ENCODE measurements around the gene ORAI3. TPM values are rescaled to one million over a fixed set of nuclear protein-coding genes. Genes with fewer than 3 reads are reported as not detected.

The ORAI3 gene
- total and polyA plus RNA-seq, 7 experiments from 2014 or later = 6.0 to 29.8 (median 17.8) TPM

- peak; percentile 77 to 88 (median 85) for DNase-seq
- peak; percentile 18 for ATAC-seq
- intact Hi-C loops (cut with micrococcal nuclease) = loop anchor here (1.0 to 10.0 kb wide), 24 partner anchors 20 to 1115 kb away; partner anchors contain the start of genes FBRS (in 2 of the 2), INO80E (in 2 of the 2), PRR14 (in 2 of the 2) and STX4 (in 2 of the 2)
- peaks cover 0 to 10% (median 0%) of the 10 kb centered on the region in 3 experiments for H3K36me3 ChIP-seq (ENCODE audit: control insufficient read depth in 2 of 3, insufficient read depth in 3 of 3, low read length in 3 of 3)
- H3K27me3 Mint-ChIP-seq = peaks cover 0 to 3% (median 0%) of the 10 kb centered on the region in 5 donors
- H3K9me3 Mint-ChIP-seq = no peaks in the 10 kb centered on the region
- peak overlapping the region; percentile 63 for H3K27ac ChIP-seq (ENCODE audit: low read depth, low read length)
- H3K9me3 ChIP-seq (ENCODE audit: control insufficient read depth in 2 of 3, low read length in 3 of 3) = no peaks in the 10 kb centered on the region
- H3K27ac Mint-ChIP-seq = peak overlapping the region; percentile 92 to 100 (median 99)
- H3K4me1 Mint-ChIP-seq = peaks cover 0 to 28% (median 14%) of the 10 kb centered on the region in 7 donors
- peak overlapping the region; percentile 78 for H3K4me3 ChIP-seq (ENCODE audit: low read length)
- no peaks in the 10 kb centered on the region for H3K4me1 ChIP-seq (ENCODE audit: control insufficient read depth in 2 of 2, insufficient read depth in 2 of 2, low read length in 2 of 2)
- H3K36me3 Mint-ChIP-seq = no peaks in the 10 kb centered on the region
- CTCF ChIA-PET = interaction anchor here (0.7 to 4.8 kb wide), 3 partner anchors 76 to 116 kb away, joined by 3 to 44 read pairs (median 9); no protein-coding TSS in a partner anchor
- POLR2A ChIA-PET = interaction anchor here (0.6 to 2.4 kb wide), 5 partner anchors 20 to 537 kb away, joined by 3 to 11 read pairs (median 5); no protein-coding TSS in a partner anchor
- peak overlapping the region; percentile 89 to 100 (median 99) for H3K4me3 Mint-ChIP-seq
- H3K27me3 ChIP-seq (ENCODE audit: control insufficient read depth in 2 of 2, insufficient read depth in 2 of 2, low read length in 2 of 2) = no peaks in the 10 kb centered on the region
Measured at GRCh38 chr16:30921748-30922419, 27.0 kb upstream of the ORAI3 start.

GRCh38 chr16:30922420-30922959, 26.4 kb upstream of the ORAI3 start:
- Histone ChIP-seq H3K4me1 (ENCODE audit: control insufficient read depth in 2 of 2, insufficient read depth in 2 of 2, low read length in 2 of 2) (no peaks in the 10 kb centered on the region), H3K36me3 (ENCODE audit: control insufficient read depth in 2 of 3, insufficient read depth in 3 of 3, low read length in 3 of 3) (peaks cover 0 to 12% (median 0%) of the 10 kb centered on the region in 3 experiments), H3K9me3 (ENCODE audit: control insufficient read depth in 2 of 3, low read length in 3 of 3) (no peaks in the 10 kb centered on the region), H3K4me3 (ENCODE audit: low read length) (peak overlapping the region; percentile 78), H3K27me3 (ENCODE audit: control insufficient read depth in 2 of 2, insufficient read depth in 2 of 2, low read length in 2 of 2) (no peaks in the 10 kb centered on the region), H3K27ac (ENCODE audit: low read depth, low read length) (peak overlapping the region; percentile 91)
- H3K36me3 Mint-ChIP-seq = no peaks in the 10 kb centered on the region
- no peaks in the 10 kb centered on the region for H3K9me3 Mint-ChIP-seq
- ATAC-seq (peak; percentile 87), DNase-seq (peak; percentile 92 to 100 (median 100))
- CTCF ChIA-PET = interaction anchor here (0.7 to 1.0 kb wide), 2 partner anchors 78 to 117 kb away, joined by 3 to 9 read pairs; no protein-coding TSS in a partner anchor
- H3K27ac Mint-ChIP-seq = peak overlapping the region; percentile 92 to 100 (median 99)
- H3K4me1 Mint-ChIP-seq = peaks cover 0 to 29% (median 15%) of the 10 kb centered on the region in 7 donors
- intact Hi-C loops (cut with micrococcal nuclease) = loop anchor here (1.0 to 10.0 kb wide), 21 partner anchors 25 to 1115 kb away; partner anchors contain the start of genes FBRS (in 2 of the 2), INO80E (in 2 of the 2), STX4 (in 2 of the 2) and ALDOA (in 1 of the 2)
- H3K4me3 Mint-ChIP-seq = peak overlapping the region; percentile 89 to 100 (median 99)
- POLR2A ChIA-PET = interaction anchor here (0.6 to 1.0 kb wide), 4 partner anchors 21 to 536 kb away, joined by 3 to 6 read pairs (median 4); no protein-coding TSS in a partner anchor
- peaks cover 0 to 3% (median 0%) of the 10 kb centered on the region in 5 donors for H3K27me3 Mint-ChIP-seq

- DNase-seq (peak; percentile 74 to 97 (median 95)), ATAC-seq (peak; percentile 79)
- Histone ChIP-seq H3K36me3 (ENCODE audit: control insufficient read depth in 2 of 3, insufficient read depth in 3 of 3, low read length in 3 of 3) (peaks cover 0 to 13% (median 0%) of the 10 kb centered on the region in 3 experiments), H3K4me3 (ENCODE audit: low read length) (peak overlapping the region; percentile 72), H3K9me3 (ENCODE audit: control insufficient read depth in 2 of 3, low read length in 3 of 3) (no peaks in the 10 kb centered on the region), H3K4me1 (ENCODE audit: control insufficient read depth in 2 of 2, insufficient read depth in 2 of 2, low read length in 2 of 2) (no peaks in the 10 kb centered on the region), H3K27ac (ENCODE audit: low read depth, low read length) (peak overlapping the region; percentile 91), H3K27me3 (ENCODE audit: control insufficient read depth in 2 of 2, insufficient read depth in 2 of 2, low read length in 2 of 2) (no peaks in the 10 kb centered on the region)
- CTCF ChIA-PET = no interaction called here
- intact Hi-C loops (cut with micrococcal nuclease) = loop anchor here (1.0 to 10.0 kb wide), 25 partner anchors 19 to 1116 kb away; partner anchors contain the start of genes CFAP119 (in 2 of the 2), FBRS (in 2 of the 2), INO80E (in 2 of the 2) and KAT8 (in 2 of the 2)
- H3K36me3 Mint-ChIP-seq = no peaks in the 10 kb centered on the region
- peak overlapping the region; percentile 92 to 100 (median 99) for H3K27ac Mint-ChIP-seq
- no peaks in the 10 kb centered on the region for H3K9me3 Mint-ChIP-seq
- H3K27me3 Mint-ChIP-seq = peaks cover 0 to 3% (median 0%) of the 10 kb centered on the region in 5 donors
- POLR2A ChIA-PET = interaction anchor here (0.5 kb wide), 1 partner anchor 258 kb away, joined by 3 read pairs; no protein-coding TSS in a partner anchor
- H3K4me1 Mint-ChIP-seq = peaks cover 0 to 32% (median 15%) of the 10 kb centered on the region in 7 donors
- H3K4me3 Mint-ChIP-seq = peak overlapping the region; percentile 89 to 100 (median 99)
Measured at GRCh38 chr16:30922960-30923535, 25.8 kb upstream of the ORAI3 start.

GRCh38 chr16:30923554-30924075, 25.3 kb upstream of the ORAI3 start, which contains the start of gene FBXL19:
FBXL19 (plus strand) TSS chr16:30923572; CDS start chr16:30925755, 2,183 bp downstream.
- POLR2A ChIA-PET = interaction anchor here (0.5 to 0.7 kb wide), 3 partner anchors 150 to 257 kb away, joined by 3 read pairs; partner anchors contain the start of gene FUS
- intact Hi-C loops (cut with micrococcal nuclease) = loop anchor here (1.0 to 10.0 kb wide), 18 partner anchors 19 to 1116 kb away; partner anchors contain the start of genes INO80E (in 2 of the 2), SETD1A (in 2 of the 2), ALDOA (in 1 of the 2) and CFAP119 (in 1 of the 2)
- H3K9me3 Mint-ChIP-seq = no peaks in the 10 kb centered on the region
- Histone ChIP-seq H3K4me3 (ENCODE audit: low read length) (peak within 1 kb of the TSS; percentile 78), H3K36me3 (ENCODE audit: control insufficient read depth in 2 of 3, insufficient read depth in 3 of 3, low read length in 3 of 3) (peaks cover 0 to 15% (median 0%) of the 10 kb centered on the region in 3 experiments), H3K27ac (ENCODE audit: low read depth, low read length) (peak within 1 kb of the TSS; percentile 91), H3K4me1 (ENCODE audit: control insufficient read depth in 2 of 2, insufficient read depth in 2 of 2, low read length in 2 of 2) (no peaks in the 10 kb centered on the region), H3K9me3 (ENCODE audit: control insufficient read depth in 2 of 3, low read length in 3 of 3) (no peaks in the 10 kb centered on the region), H3K27me3 (ENCODE audit: control insufficient read depth in 2 of 2, insufficient read depth in 2 of 2, low read length in 2 of 2) (no peaks in the 10 kb centered on the region)
- peak in 2 of 9 donors; percentile 28 to 41 for DNase-seq
- CTCF ChIA-PET = no interaction called here
- H3K27me3 Mint-ChIP-seq = peaks cover 0 to 2% (median 0%) of the 10 kb centered on the region in 5 donors
- no peaks in the 10 kb centered on the region for H3K36me3 Mint-ChIP-seq
- H3K27ac Mint-ChIP-seq = peak within 1 kb of the TSS; percentile 92 to 100 (median 99)
- ATAC-seq = no peak
- H3K4me1 Mint-ChIP-seq = peaks cover 0 to 33% (median 15%) of the 10 kb centered on the region in 7 donors
- peak within 1 kb of the TSS; percentile 89 to 100 (median 99) for H3K4me3 Mint-ChIP-seq

- DNase-seq (peak in 1 of 9 donors; percentile 34), ATAC-seq (no peak)
- Mint-ChIP-seq H3K4me3 (peak overlapping the region; percentile 36 to 85 (median 70)), H3K4me1 (peaks cover 0 to 33% (median 15%) of the 10 kb centered on the region in 7 donors), H3K27me3 (no peaks in the 10 kb centered on the region), H3K27ac (peak overlapping the region in 6 of 9 donors; percentile 43 to 84 (median 54)), H3K36me3 (no peaks in the 10 kb centered on the region), H3K9me3 (no peaks in the 10 kb centered on the region)
- CTCF ChIA-PET = no interaction called here
- Histone ChIP-seq H3K27me3 (ENCODE audit: control insufficient read depth in 2 of 2, insufficient read depth in 2 of 2, low read length in 2 of 2) (no peaks in the 10 kb centered on the region), H3K36me3 (ENCODE audit: control insufficient read depth in 2 of 3, insufficient read depth in 3 of 3, low read length in 3 of 3) (peaks cover 0 to 15% (median 0%) of the 10 kb centered on the region in 3 experiments), H3K4me1 (ENCODE audit: control insufficient read depth in 2 of 2, insufficient read depth in 2 of 2, low read length in 2 of 2) (no peaks in the 10 kb centered on the region), H3K9me3 (ENCODE audit: control insufficient read depth in 2 of 3, low read length in 3 of 3) (no peaks in the 10 kb centered on the region), H3K4me3 (ENCODE audit: low read length) (no peak overlapping the region), H3K27ac (ENCODE audit: low read depth, low read length) (no peak overlapping the region)
- POLR2A ChIA-PET = interaction anchor here (0.6 to 1.1 kb wide), 4 partner anchors 16 to 255 kb away, joined by 3 read pairs; partner anchors contain the start of gene FUS
- intact Hi-C loops (cut with micrococcal nuclease) = loop anchor here (5.0 to 10.0 kb wide), 6 partner anchors 367 to 1117 kb away; partner anchors contain the start of genes ALDOA (in 1 of the 2), HIRIP3 (in 1 of the 2), INO80E (in 1 of the 2) and MAZ (in 1 of the 2)
Measured at GRCh38 chr16:30924076-30924912, 24.6 kb upstream of the ORAI3 start.
